Measurements from ENCODE around the gene TM4SF4. TPM values are rescaled to one million over a fixed set of nuclear protein-coding genes. Genes with fewer than 3 reads are reported as not detected.

TM4SF4 gene
- polyA plus RNA-seq, 1 donor (not counting 4 experiments of a cell fraction or from before 2014, with no cell fraction given), result not detected

GRCh38 chr3:149528340-149528650 is 53.8 kb downstream of the TM4SF4 start:
- no peak overlapping the region for H3K9ac ChIP-seq (ENCODE audit: control insufficient read depth, extremely low read depth, insufficient read depth, low read length)
- H4K20me1 ChIP-seq (ENCODE audit: control insufficient read depth, extremely low read depth, insufficient read depth, low read length), result no peaks in the 10 kb centered on the region
- H3K27ac ChIP-seq (ENCODE audit: control insufficient read depth, insufficient read depth, low read length), result no peak overlapping the region
- peaks cover 21% of the 10 kb centered on the region for H3K79me2 ChIP-seq (ENCODE audit: control insufficient read depth, insufficient read depth, low read length)
- no peak overlapping the region for H3K4me2 ChIP-seq (ENCODE audit: control insufficient read depth, extremely low read depth, insufficient read depth, low read depth, low read length)
- dilution Hi-C loops (cut with MboI; ENCODE audit: extremely low pct_ligation_motif_present, low sequenced_read_pairs), result no loop called here
- TF ChIP-seq EZH2 (IDR thresholded peaks at IDR 0.05; ENCODE audit: low read length) (no peak), CTCF (optimal IDR thresholded peaks at IDR 0.05 in 1 of 3, IDR thresholded peaks at IDR 0.05 in 1 of 3, conservative IDR thresholded peaks at IDR 0.05 in 1 of 3; ENCODE audit: extremely low read depth in 1 of 3, insufficient read depth in 2 of 3, low read length in 3 of 3) (no peak)
- H3K9me3 ChIP-seq (ENCODE audit: control insufficient read depth, low read depth, low read length), result no peaks in the 10 kb centered on the region
- peaks cover 14% of the 10 kb centered on the region for H3K4me1 ChIP-seq (ENCODE audit: control insufficient read depth, extremely low read depth, insufficient read depth, low read length)
- no peak overlapping the region for H2AFZ ChIP-seq (ENCODE audit: control insufficient read depth, low read length)
- peaks cover 9 to 15% of the 10 kb centered on the region in 2 experiments for H3K36me3 ChIP-seq (ENCODE audit: control insufficient read depth in 2 of 2, extremely low read depth in 1 of 2, insufficient read depth in 2 of 2, low read length in 2 of 2)
- FAIRE-seq (no peak), DNase-seq (ENCODE audit: low read depth, low spot score) (no peak)
- no peak overlapping the region for H3K4me3 ChIP-seq (ENCODE audit: control insufficient read depth in 2 of 3, extremely low read depth in 1 of 3, insufficient read depth in 2 of 3, low read depth in 1 of 3, low read length in 3 of 3)
- no peaks in the 10 kb centered on the region for H3K9me1 ChIP-seq (ENCODE audit: control insufficient read depth, extremely low read depth, insufficient read depth, low read length)
- H3K27me3 ChIP-seq (ENCODE audit: control insufficient read depth, extremely low read depth, insufficient read depth, low read length), result no peaks in the 10 kb centered on the region

GRCh38 chr3:149529099-149529498 is 54.6 kb downstream of the TM4SF4 start:
- no peaks in the 10 kb centered on the region for H3K9me1 ChIP-seq (ENCODE audit: control insufficient read depth, extremely low read depth, insufficient read depth, low read length)
- H3K4me3 ChIP-seq (ENCODE audit: control insufficient read depth in 2 of 3, extremely low read depth in 1 of 3, insufficient read depth in 2 of 3, low read depth in 1 of 3, low read length in 3 of 3), result no peak overlapping the region
- H3K4me1 ChIP-seq (ENCODE audit: control insufficient read depth, extremely low read depth, insufficient read depth, low read length), result peaks cover 14% of the 10 kb centered on the region
- FAIRE-seq (peak; percentile 39), DNase-seq (ENCODE audit: low read depth, low spot score) (no peak)
- TF ChIP-seq CTCF (optimal IDR thresholded peaks at IDR 0.05 in 1 of 3, IDR thresholded peaks at IDR 0.05 in 1 of 3, conservative IDR thresholded peaks at IDR 0.05 in 1 of 3; ENCODE audit: extremely low read depth in 1 of 3, insufficient read depth in 2 of 3, low read length in 3 of 3), result no peak
- TF ChIP-seq EZH2 (IDR thresholded peaks at IDR 0.05; ENCODE audit: low read length), result no peak
- peaks cover 5 to 11% of the 10 kb centered on the region in 2 experiments for H3K36me3 ChIP-seq (ENCODE audit: control insufficient read depth in 2 of 2, extremely low read depth in 1 of 2, insufficient read depth in 2 of 2, low read length in 2 of 2)
- dilution Hi-C loops (cut with MboI; ENCODE audit: extremely low pct_ligation_motif_present, low sequenced_read_pairs), result no loop called here
- no peaks in the 10 kb centered on the region for H3K9me3 ChIP-seq (ENCODE audit: control insufficient read depth, low read depth, low read length)
- no peak overlapping the region for H2AFZ ChIP-seq (ENCODE audit: control insufficient read depth, low read length)
- H3K79me2 ChIP-seq (ENCODE audit: control insufficient read depth, insufficient read depth, low read length), result peaks cover 21% of the 10 kb centered on the region
- no peaks in the 10 kb centered on the region for H4K20me1 ChIP-seq (ENCODE audit: control insufficient read depth, extremely low read depth, insufficient read depth, low read length)
- H3K27me3 ChIP-seq (ENCODE audit: control insufficient read depth, extremely low read depth, insufficient read depth, low read length), result no peaks in the 10 kb centered on the region
- H3K27ac ChIP-seq (ENCODE audit: control insufficient read depth, insufficient read depth, low read length), result peak overlapping the region; percentile 29
- no peak overlapping the region for H3K9ac ChIP-seq (ENCODE audit: control insufficient read depth, extremely low read depth, insufficient read depth, low read length)
- H3K4me2 ChIP-seq (ENCODE audit: control insufficient read depth, extremely low read depth, insufficient read depth, low read depth, low read length), result peak overlapping the region; percentile 59

Data from keratinocyte (primary cell).